PC-9 (cell line): Measurements from ENCODE around the gene AKAP14.
"Not testable (repeated sequence)": the region's sequence is repeated elsewhere in the genome, so short reads cannot be mapped to it uniquely, and the experiment has no call there.

Source experiments
- EZH2 ChIP-seq: fragments of 200-600 bp; sonication (generic); IDR thresholded peaks from 2 replicates; pipeline ENCODE4 v1.8.0; 2017; ENCODE audit warnings: antibody characterized with exemption, low read depth
- TF ChIP-seq, protein P1 (sequence below): fragments of 200-600 bp; sonication (generic); conservative IDR thresholded peaks from 2 replicates; pipeline ENCODE4 v1.6.1; 2017; ENCODE audit warnings: mixed run types, antibody characterized with exemption, mild to moderate bottlenecking, moderate library complexity

DNA sequence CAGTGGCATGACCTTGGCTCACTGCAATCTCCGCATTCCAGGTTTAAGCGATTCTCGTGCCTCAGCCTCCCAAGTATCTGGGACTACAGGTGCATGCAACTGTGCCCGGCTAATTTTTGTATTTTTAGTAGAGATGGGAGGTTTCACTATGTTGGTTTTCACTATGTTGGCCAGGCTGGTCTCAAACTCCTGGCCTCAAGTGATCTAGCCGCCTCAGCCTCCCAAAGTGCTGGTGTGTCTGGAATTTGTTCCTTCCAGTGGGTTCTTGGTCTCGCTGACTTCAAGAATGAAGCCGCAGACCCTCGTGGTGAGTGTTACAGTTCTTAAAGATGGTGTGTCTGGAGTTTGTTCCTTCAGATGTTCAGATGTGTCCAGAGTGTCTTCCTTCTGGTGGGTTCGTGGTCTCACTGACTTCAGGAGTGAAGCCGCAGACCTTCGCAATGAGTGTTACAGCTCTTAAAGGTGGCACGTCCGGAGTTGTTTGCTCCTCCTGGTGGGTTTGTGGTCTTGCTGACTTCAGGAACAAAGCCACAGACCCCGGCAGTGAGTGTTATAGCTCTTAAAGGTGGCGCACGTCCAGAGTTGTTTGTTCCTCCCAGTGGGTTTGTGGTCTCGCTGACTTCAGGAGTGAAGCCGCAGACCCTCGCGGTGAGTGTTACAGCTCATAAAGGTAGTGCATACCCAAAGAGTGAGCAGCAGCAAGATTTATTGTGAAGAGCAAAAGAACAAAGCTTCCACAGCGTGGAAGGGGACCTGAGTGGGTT is 60.3 kb downstream of the AKAP14 start:
- TF ChIP-seq, protein P1, sequence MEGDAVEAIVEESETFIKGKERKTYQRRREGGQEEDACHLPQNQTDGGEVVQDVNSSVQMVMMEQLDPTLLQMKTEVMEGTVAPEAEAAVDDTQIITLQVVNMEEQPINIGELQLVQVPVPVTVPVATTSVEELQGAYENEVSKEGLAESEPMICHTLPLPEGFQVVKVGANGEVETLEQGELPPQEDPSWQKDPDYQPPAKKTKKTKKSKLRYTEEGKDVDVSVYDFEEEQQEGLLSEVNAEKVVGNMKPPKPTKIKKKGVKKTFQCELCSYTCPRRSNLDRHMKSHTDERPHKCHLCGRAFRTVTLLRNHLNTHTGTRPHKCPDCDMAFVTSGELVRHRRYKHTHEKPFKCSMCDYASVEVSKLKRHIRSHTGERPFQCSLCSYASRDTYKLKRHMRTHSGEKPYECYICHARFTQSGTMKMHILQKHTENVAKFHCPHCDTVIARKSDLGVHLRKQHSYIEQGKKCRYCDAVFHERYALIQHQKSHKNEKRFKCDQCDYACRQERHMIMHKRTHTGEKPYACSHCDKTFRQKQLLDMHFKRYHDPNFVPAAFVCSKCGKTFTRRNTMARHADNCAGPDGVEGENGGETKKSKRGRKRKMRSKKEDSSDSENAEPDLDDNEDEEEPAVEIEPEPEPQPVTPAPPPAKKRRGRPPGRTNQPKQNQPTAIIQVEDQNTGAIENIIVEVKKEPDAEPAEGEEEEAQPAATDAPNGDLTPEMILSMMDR: not testable (repeated sequence)
- not testable (repeated sequence) for TF ChIP-seq EZH2
